ENCODE data around the gene EXTL2. TPM values are rescaled to one million over a fixed set of nuclear protein-coding genes. Genes with fewer than 3 reads are reported as not detected.

EXTL2 gene
- total and polyA plus RNA-seq, 5 donors = 7.6 to 12.0 (median 9.6) TPM

GRCh38 chr1:100928128-100928527 is 33.5 kb upstream of the EXTL2 start:
- WGBS = 86% methylated on average over 3 of the region's 3 CpGs
- H3K27ac ChIP-seq (ENCODE audit: low read length) = no peak overlapping the region
- ATAC-seq = no peak
- H3K4me1 ChIP-seq (ENCODE audit: control insufficient read depth, insufficient read depth, low read length) = no peaks in the 10 kb centered on the region
- intact Hi-C loops (cut with DNase I) = loop anchor here in 1 of 4 donors (5.0 kb wide), 1 partner anchor 359 kb away; no protein-coding TSS in a partner anchor
- no peak for DNase-seq
- no peak overlapping the region for H3K4me3 ChIP-seq (ENCODE audit: low read length)
- H3K9me3 ChIP-seq (ENCODE audit: control insufficient read depth, low read length) = no peaks in the 10 kb centered on the region
- H3K27me3 ChIP-seq (ENCODE audit: control insufficient read depth, insufficient read depth) = no peaks in the 10 kb centered on the region

GRCh38 chr1:100927276-100927675 is 32.6 kb upstream of the EXTL2 start:
- H3K27ac ChIP-seq (ENCODE audit: low read length) = no peak overlapping the region
- H3K4me3 ChIP-seq (ENCODE audit: low read length) = no peak overlapping the region
- H3K9me3 ChIP-seq (ENCODE audit: control insufficient read depth, low read length) = no peaks in the 10 kb centered on the region
- intact Hi-C loops (cut with DNase I) = loop anchor here in 1 of 4 donors (5.0 kb wide), 1 partner anchor 360 kb away; no protein-coding TSS in a partner anchor
- H3K27me3 ChIP-seq (ENCODE audit: control insufficient read depth, insufficient read depth) = no peaks in the 10 kb centered on the region
- H3K4me1 ChIP-seq (ENCODE audit: control insufficient read depth, insufficient read depth, low read length) = no peaks in the 10 kb centered on the region
- DNase-seq (no peak), ATAC-seq (no peak)
- 57% methylated on average over 2 of the region's 2 CpGs for WGBS

- H3K27ac ChIP-seq (ENCODE audit: low read length) = no peak overlapping the region
- H3K4me1 ChIP-seq (ENCODE audit: control insufficient read depth, insufficient read depth, low read length) = no peaks in the 10 kb centered on the region
- intact Hi-C loops (cut with DNase I) = loop anchor here in 1 of 4 donors (5.0 kb wide), 1 partner anchor 361 kb away; no protein-coding TSS in a partner anchor
- 100% methylated on average over 2 of the region's 2 CpGs for WGBS
- ATAC-seq = no peak
- H3K27me3 ChIP-seq (ENCODE audit: control insufficient read depth, insufficient read depth) = no peaks in the 10 kb centered on the region
- no peaks in the 10 kb centered on the region for H3K9me3 ChIP-seq (ENCODE audit: control insufficient read depth, low read length)
- DNase-seq = no peak
- H3K4me3 ChIP-seq (ENCODE audit: low read length) = no peak overlapping the region
These were observed 31.6 kb upstream of the EXTL2 start for GRCh38 chr1:100926240-100926639.

GRCh38 chr1:100924991-100925390 is 30.3 kb upstream of the EXTL2 start:
- Histone ChIP-seq H3K4me3 (ENCODE audit: low read length) (no peak overlapping the region), H3K27ac (ENCODE audit: low read length) (no peak overlapping the region), H3K9me3 (ENCODE audit: control insufficient read depth, low read length) (no peaks in the 10 kb centered on the region), H3K4me1 (ENCODE audit: control insufficient read depth, insufficient read depth, low read length) (no peaks in the 10 kb centered on the region), H3K27me3 (ENCODE audit: control insufficient read depth, insufficient read depth) (no peaks in the 10 kb centered on the region)
- DNase-seq (no peak), ATAC-seq (no peak)
- intact Hi-C loops (cut with DNase I) = loop anchor here in 3 of 4 donors (5.0 kb wide), 2 partner anchors 362 to 432 kb away; no protein-coding TSS in a partner anchor
- 84% methylated on average over 2 of the region's 2 CpGs for WGBS

- no peak overlapping the region for H3K4me3 ChIP-seq (ENCODE audit: low read length)
- intact Hi-C loops (cut with DNase I) = loop anchor here in 3 of 4 donors (5.0 kb wide), 2 partner anchors 363 to 433 kb away; no protein-coding TSS in a partner anchor
- DNase-seq = no peak
- H3K9me3 ChIP-seq (ENCODE audit: control insufficient read depth, low read length) = no peaks in the 10 kb centered on the region
- H3K27ac ChIP-seq (ENCODE audit: low read length) = no peak overlapping the region
- H3K27me3 ChIP-seq (ENCODE audit: control insufficient read depth, insufficient read depth) = no peaks in the 10 kb centered on the region
- no peaks in the 10 kb centered on the region for H3K4me1 ChIP-seq (ENCODE audit: control insufficient read depth, insufficient read depth, low read length)
- no peak for ATAC-seq
These were observed 29.6 kb upstream of the EXTL2 start for GRCh38 chr1:100924212-100924611.

- Histone ChIP-seq H3K4me3 (ENCODE audit: low read length) (no peak overlapping the region), H3K27me3 (ENCODE audit: control insufficient read depth, insufficient read depth) (no peaks in the 10 kb centered on the region), H3K9me3 (ENCODE audit: control insufficient read depth, low read length) (no peaks in the 10 kb centered on the region), H3K27ac (ENCODE audit: low read length) (no peak overlapping the region), H3K4me1 (ENCODE audit: control insufficient read depth, insufficient read depth, low read length) (no peaks in the 10 kb centered on the region)
- intact Hi-C loops (cut with DNase I) = loop anchor here in 3 of 4 donors (5.0 kb wide), 2 partner anchors 366 to 436 kb away; no protein-coding TSS in a partner anchor
- DNase-seq (no peak), ATAC-seq (peak in 1 of 2 donors; percentile 36)
- WGBS = 39% methylated on average over 3 of the region's 3 CpGs
These were observed 26.6 kb upstream of the EXTL2 start for GRCh38 chr1:100921110-100921706.

- intact Hi-C loops (cut with DNase I) = no loop called here
- Histone ChIP-seq H3K27me3 (ENCODE audit: control insufficient read depth, insufficient read depth) (no peaks in the 10 kb centered on the region), H3K4me3 (ENCODE audit: low read length) (no peak overlapping the region)
These were observed 17.4 kb upstream of the EXTL2 start for GRCh38 chr1:100912019-100912418.

GRCh38 chr1:100909018-100909417 is 14.4 kb upstream of the EXTL2 start:
- intact Hi-C loops (cut with DNase I) = no loop called here
- Histone ChIP-seq H3K27ac (ENCODE audit: low read length) (no peak overlapping the region), H3K4me3 (ENCODE audit: low read length) (no peak overlapping the region), H3K9me3 (ENCODE audit: control insufficient read depth, low read length) (no peaks in the 10 kb centered on the region), H3K4me1 (ENCODE audit: control insufficient read depth, insufficient read depth, low read length) (peaks cover 1% of the 10 kb centered on the region), H3K27me3 (ENCODE audit: control insufficient read depth, insufficient read depth) (no peaks in the 10 kb centered on the region)
- ATAC-seq (no peak), DNase-seq (no peak)

More at GRCh38 chr1:100912019-100912418, 17.4 kb upstream of the EXTL2 start:
- H3K9me3 ChIP-seq (ENCODE audit: control insufficient read depth, low read length) = no peaks in the 10 kb centered on the region
- H3K27ac ChIP-seq (ENCODE audit: low read length) = no peak overlapping the region
- DNase-seq (no peak), ATAC-seq (no peak)
- no peaks in the 10 kb centered on the region for H3K4me1 ChIP-seq (ENCODE audit: control insufficient read depth, insufficient read depth, low read length)

- Histone ChIP-seq H3K9me3 (ENCODE audit: control insufficient read depth, low read length) (no peaks in the 10 kb centered on the region), H3K27ac (ENCODE audit: low read length) (no peak overlapping the region), H3K27me3 (ENCODE audit: control insufficient read depth, insufficient read depth) (no peaks in the 10 kb centered on the region), H3K4me1 (ENCODE audit: control insufficient read depth, insufficient read depth, low read length) (peaks cover 1% of the 10 kb centered on the region), H3K4me3 (ENCODE audit: low read length) (no peak overlapping the region)
- intact Hi-C loops (cut with DNase I) = no loop called here
- DNase-seq = no peak
- 89% methylated on average over 1 of the region's 1 CpG for WGBS
- no peak for ATAC-seq
These were observed 13.2 kb upstream of the EXTL2 start for GRCh38 chr1:100907887-100908286.

- DNase-seq (no peak), ATAC-seq (no peak)
- 99% methylated on average over 3 of the region's 3 CpGs for WGBS
- Histone ChIP-seq H3K4me3 (ENCODE audit: low read length) (no peak overlapping the region), H3K9me3 (ENCODE audit: control insufficient read depth, low read length) (no peaks in the 10 kb centered on the region), H3K27ac (ENCODE audit: low read length) (no peak overlapping the region), H3K27me3 (ENCODE audit: control insufficient read depth, insufficient read depth) (no peaks in the 10 kb centered on the region), H3K4me1 (ENCODE audit: control insufficient read depth, insufficient read depth, low read length) (peaks cover 1% of the 10 kb centered on the region)
- intact Hi-C loops (cut with DNase I) = no loop called here
These were observed 10.5 kb upstream of the EXTL2 start for GRCh38 chr1:100905181-100905580.

- DNase-seq (no peak), ATAC-seq (no peak)
- WGBS = over 99% methylated on average over 2 of the region's 2 CpGs
- Histone ChIP-seq H3K9me3 (ENCODE audit: control insufficient read depth, low read length) (no peaks in the 10 kb centered on the region), H3K27me3 (ENCODE audit: control insufficient read depth, insufficient read depth) (no peaks in the 10 kb centered on the region), H3K27ac (ENCODE audit: low read length) (no peak overlapping the region), H3K4me3 (ENCODE audit: low read length) (no peak overlapping the region), H3K4me1 (ENCODE audit: control insufficient read depth, insufficient read depth, low read length) (peaks cover 1% of the 10 kb centered on the region)
- intact Hi-C loops (cut with DNase I) = no loop called here
These were observed 9.9 kb upstream of the EXTL2 start for GRCh38 chr1:100904528-100904927.

GRCh38 chr1:100903777-100904176 is 9.1 kb upstream of the EXTL2 start:
- no peak overlapping the region for H3K27ac ChIP-seq (ENCODE audit: low read length)
- intact Hi-C loops (cut with DNase I) = no loop called here
- no peaks in the 10 kb centered on the region for H3K9me3 ChIP-seq (ENCODE audit: control insufficient read depth, low read length)
- H3K4me3 ChIP-seq (ENCODE audit: low read length) = no peak overlapping the region
- peaks cover 1% of the 10 kb centered on the region for H3K4me1 ChIP-seq (ENCODE audit: control insufficient read depth, insufficient read depth, low read length)
- no peak for DNase-seq
- ATAC-seq = no peak
- H3K27me3 ChIP-seq (ENCODE audit: control insufficient read depth, insufficient read depth) = no peaks in the 10 kb centered on the region
- WGBS = 96% methylated on average over 1 of the region's 1 CpG
